ENCODE results near the gene SSUH2.

SSUH2 gene

GRCh38 chr3:8660175-8661118 is 15.8 kb upstream of the SSUH2 start:
- no peak for TF ChIP-seq CTCF (IDR thresholded peaks at IDR 0.05)
- Histone ChIP-seq H3K9me3 (ENCODE audit: control insufficient read depth, low read length) (no peaks in the 10 kb centered on the region), H3K27me3 (ENCODE audit: control insufficient read depth, insufficient read depth, low read length) (no peaks in the 10 kb centered on the region), H3K27ac (no peak overlapping the region), H3K36me3 (ENCODE audit: control insufficient read depth, insufficient read depth, low read length) (no peaks in the 10 kb centered on the region), H3K79me2 (no peaks in the 10 kb centered on the region), H3K4me2 (ENCODE audit: low read length) (no peak overlapping the region), H3K9ac (no peak overlapping the region), H2AFZ (no peak overlapping the region), H3K4me1 (no peaks in the 10 kb centered on the region), H3K4me3 (ENCODE audit: low read depth, low read length) (no peak overlapping the region)

DNA sequence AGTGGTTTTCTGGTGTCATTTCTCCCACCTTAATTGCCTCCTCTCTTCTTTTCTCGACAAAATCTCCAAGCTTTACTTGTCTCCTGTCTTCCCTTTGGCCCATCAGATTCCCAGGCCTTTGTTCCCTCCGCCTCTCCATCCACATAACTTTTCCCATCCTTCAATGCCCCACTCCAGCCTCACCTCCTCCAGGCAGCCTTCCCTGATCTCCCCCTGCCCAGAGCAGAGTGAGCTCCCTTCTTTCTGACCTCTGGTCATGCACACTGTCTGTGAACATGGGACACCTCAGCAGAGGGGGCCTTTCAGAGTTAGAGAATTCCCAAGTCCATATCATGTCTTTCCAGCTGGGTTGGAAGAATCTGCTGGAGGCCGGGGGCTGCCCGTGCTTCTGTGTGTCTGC is 14.6 kb upstream of the SSUH2 start:
- no peaks in the 10 kb centered on the region for H3K4me1 ChIP-seq
- no peak for TF ChIP-seq CTCF (IDR thresholded peaks at IDR 0.05)
- no peaks in the 10 kb centered on the region for H3K9me3 ChIP-seq (ENCODE audit: control insufficient read depth, low read length)
- no peak overlapping the region for H2AFZ ChIP-seq
- no peak overlapping the region for H3K4me2 ChIP-seq (ENCODE audit: low read length)
- H3K4me3 ChIP-seq (ENCODE audit: low read depth, low read length): no peak overlapping the region
- no peaks in the 10 kb centered on the region for H3K36me3 ChIP-seq (ENCODE audit: control insufficient read depth, insufficient read depth, low read length)
- H3K27me3 ChIP-seq (ENCODE audit: control insufficient read depth, insufficient read depth, low read length): no peaks in the 10 kb centered on the region
- H3K79me2 ChIP-seq: no peaks in the 10 kb centered on the region
- H3K27ac ChIP-seq: peak overlapping the region; percentile 29
- no peak overlapping the region for H3K9ac ChIP-seq

GRCh38 chr3:8658306-8659212 is 14.0 kb upstream of the SSUH2 start:
- Histone ChIP-seq H3K4me1 (no peaks in the 10 kb centered on the region), H3K9ac (no peak overlapping the region)
- TF ChIP-seq CTCF (IDR thresholded peaks at IDR 0.05): no peak

GRCh38 chr3:8657804-8658305 is 13.3 kb upstream of the SSUH2 start:
- Histone ChIP-seq H3K9me3 (ENCODE audit: control insufficient read depth, low read length) (no peaks in the 10 kb centered on the region), H3K27ac (no peak overlapping the region), H3K4me3 (ENCODE audit: low read depth, low read length) (no peak overlapping the region), H3K4me2 (ENCODE audit: low read length) (no peak overlapping the region), H3K36me3 (ENCODE audit: control insufficient read depth, insufficient read depth, low read length) (no peaks in the 10 kb centered on the region), H3K4me1 (no peaks in the 10 kb centered on the region), H3K9ac (no peak overlapping the region), H3K79me2 (no peaks in the 10 kb centered on the region), H3K27me3 (ENCODE audit: control insufficient read depth, insufficient read depth, low read length) (no peaks in the 10 kb centered on the region), H2AFZ (no peak overlapping the region)
- TF ChIP-seq CTCF (IDR thresholded peaks at IDR 0.05): no peak

More at GRCh38 chr3:8658306-8659212, 14.0 kb upstream of the SSUH2 start:
- no peaks in the 10 kb centered on the region for H3K27me3 ChIP-seq (ENCODE audit: control insufficient read depth, insufficient read depth, low read length)
- H3K4me3 ChIP-seq (ENCODE audit: low read depth, low read length): no peak overlapping the region
- H2AFZ ChIP-seq: no peak overlapping the region
- no peaks in the 10 kb centered on the region for H3K9me3 ChIP-seq (ENCODE audit: control insufficient read depth, low read length)
- no peaks in the 10 kb centered on the region for H3K36me3 ChIP-seq (ENCODE audit: control insufficient read depth, insufficient read depth, low read length)
- no peaks in the 10 kb centered on the region for H3K79me2 ChIP-seq
- peak overlapping the region; percentile 29 for H3K27ac ChIP-seq
- H3K4me2 ChIP-seq (ENCODE audit: low read length): no peak overlapping the region
